T-helper 9 cell (primary cell): ENCODE measurements around the gene ADSL.

Experiments used
- DNase-seq: peaks from one replicate; pipeline ENCODE4 v3.0.0-alpha.2; 2020

Gene ADSL

GRCh38 chr22:40328546-40329456 lies 17.5 kb upstream of the ADSL start:
- DNase-seq, result no peak

GRCh38 chr22:40329466-40329865 lies 16.8 kb upstream of the ADSL start:
- no peak for DNase-seq

- DNase-seq, result no peak
These were observed 16.2 kb upstream of the ADSL start for GRCh38 chr22:40330086-40330485.

GRCh38 chr22:40330615-40331014 lies 15.7 kb upstream of the ADSL start:
- DNase-seq, result no peak

- no peak for DNase-seq
These were observed 14.6 kb upstream of the ADSL start for GRCh38 chr22:40331706-40332105.

GRCh38 chr22:40332319-40332781 lies 13.9 kb upstream of the ADSL start:
- no peak for DNase-seq

- no peak for DNase-seq
These were observed 12.2 kb upstream of the ADSL start for GRCh38 chr22:40334060-40334459.

- DNase-seq, result no peak
These were observed 11.4 kb upstream of the ADSL start for GRCh38 chr22:40334899-40335298.

- DNase-seq, result no peak
These were observed 10.9 kb upstream of the ADSL start for GRCh38 chr22:40335358-40335757.

- DNase-seq, result no peak
These were observed 6.3 kb upstream of the ADSL start for GRCh38 chr22:40340044-40340443.

GRCh38 chr22:40341604-40342003 lies 4.7 kb upstream of the ADSL start:
- no peak for DNase-seq

GRCh38 chr22:40342521-40342920 lies 3.8 kb upstream of the ADSL start:
- DNase-seq, result no peak

GRCh38 chr22:40345271-40345670 lies 1.0 kb upstream of the ADSL start:
- DNase-seq, result peak; percentile 32

GRCh38 chr22:40345815-40346184 lies 500 bp upstream of the ADSL start:
- DNase-seq, result peak; percentile 48

GRCh38 chr22:40347300-40347699 lies 1.0 kb downstream of the ADSL start:
- no peak for DNase-seq

- peak; percentile 52 for DNase-seq
These were observed 1.8 kb downstream of the ADSL start for GRCh38 chr22:40348025-40348658.

- DNase-seq, result no peak
These were observed 6.5 kb downstream of the ADSL start for GRCh38 chr22:40352763-40353162.

GRCh38 chr22:40361100-40361499 lies 14.8 kb downstream of the ADSL start:
- DNase-seq, result no peak

- DNase-seq, result no peak
These were observed 16.8 kb downstream of the ADSL start for GRCh38 chr22:40363059-40363458.

- no peak for DNase-seq
These were observed 18.1 kb downstream of the ADSL start for GRCh38 chr22:40364431-40364830.

- DNase-seq, result no peak
These were observed 19.8 kb downstream of the ADSL start for GRCh38 chr22:40366068-40366467.

- no peak for DNase-seq
These were observed 21.0 kb downstream of the ADSL start for GRCh38 chr22:40367342-40367741.

- DNase-seq, result no peak
These were observed 21.7 kb downstream of the ADSL start for GRCh38 chr22:40368016-40368415.

- no peak for DNase-seq
These were observed 22.5 kb downstream of the ADSL start for GRCh38 chr22:40368836-40369235.
